ENCODE results near the gene KRT38. TPM values are rescaled to one million over a fixed set of nuclear protein-coding genes. Genes with fewer than 3 reads are reported as not detected.

Gene KRT38
- total and polyA plus RNA-seq, 4 donors, result not detected

GRCh38 chr17:41452281-41452680 lies 11.5 kb upstream of the KRT38 start:
- Histone ChIP-seq H3K9ac (ENCODE audit: low read depth in 1 of 2, low read length in 2 of 2) (no peak overlapping the region), H3K9me3 (ENCODE audit: control insufficient read depth in 4 of 4, low read length in 3 of 4) (no peaks in the 10 kb centered on the region), H3K36me3 (ENCODE audit: control insufficient read depth in 4 of 4, insufficient read depth in 3 of 4, low read depth in 1 of 4, low read length in 3 of 4) (no peaks in the 10 kb centered on the region), H3K27me3 (ENCODE audit: control insufficient read depth in 4 of 4, insufficient read depth in 4 of 4, low read length in 3 of 4) (no peaks in the 10 kb centered on the region), H3K27ac (ENCODE audit: low read depth in 1 of 2, low read length in 2 of 2) (no peak overlapping the region), H3K4me3 (ENCODE audit: low read depth in 1 of 3, low read length in 3 of 3) (no peak overlapping the region), H3K4me1 (ENCODE audit: control insufficient read depth in 4 of 4, insufficient read depth in 4 of 4, low read length in 3 of 4) (no peaks in the 10 kb centered on the region)
- no peak for TF ChIP-seq RXRA (IDR thresholded peaks at IDR 0.05)
- no peak for TF ChIP-seq CTCF (IDR thresholded peaks at IDR 0.05; ENCODE audit: low read depth, low read length, missing input control)
- TF ChIP-seq NR2F2 (IDR thresholded peaks at IDR 0.05), result no peak
- no peak for TF ChIP-seq HNF4A (conservative IDR thresholded peaks at IDR 0.05)
- no peak for TF ChIP-seq REST (IDR thresholded peaks at IDR 0.05)
- TF ChIP-seq ZBTB33 (IDR thresholded peaks at IDR 0.05), result no peak
- TF ChIP-seq FOXA1 (IDR thresholded peaks at IDR 0.05), result no peak
- TF ChIP-seq TAF1 (conservative IDR thresholded peaks at IDR 0.05), result no peak
- TF ChIP-seq JUND (IDR thresholded peaks at IDR 0.05), result no peak
- TF ChIP-seq EGR1 (IDR thresholded peaks at IDR 0.05; ENCODE audit: low read depth in 2 of 2), result no peak
- no peak for TF ChIP-seq YY1 (IDR thresholded peaks at IDR 0.05)
- TF ChIP-seq ATF3 (IDR thresholded peaks at IDR 0.05), result no peak
- no peak for TF ChIP-seq MAX (IDR thresholded peaks at IDR 0.05)
- TF ChIP-seq GABPA (IDR thresholded peaks at IDR 0.05 in 1 of 2, conservative IDR thresholded peaks at IDR 0.05 in 1 of 2), result no peak
- TF ChIP-seq FOXA2 (IDR thresholded peaks at IDR 0.05), result no peak
- no peak for TF ChIP-seq HNF4G (IDR thresholded peaks at IDR 0.05)
- TF ChIP-seq RAD21 (IDR thresholded peaks at IDR 0.05), result no peak
- TF ChIP-seq SP1 (IDR thresholded peaks at IDR 0.05), result no peak
- WGBS, result 54% methylated on average over 4 of the region's 4 CpGs
- no peak for DNase-seq (ENCODE audit: low spot score)
